GM19438 (cell line): ENCODE measurements around the gene CA12.
"Not testable (repeated sequence)": the region's sequence is repeated elsewhere in the genome, so short reads cannot be mapped to it uniquely, and the experiment has no call there.

Experiments
- ATAC-seq: cut with Tn5 transposase; IDR thresholded peaks from one replicate; pipeline ENCODE4 v1.9.1; 2021; ENCODE audit warnings: low read depth; ENCODE audit not compliant: unreplicated experiment

CA12 gene

GRCh38 chr15:63360170-63360569 is 21.5 kb downstream of the CA12 start:
- ATAC-seq, result no peak

GRCh38 chr15:63358241-63359029 is 23.2 kb downstream of the CA12 start:
- no peak for ATAC-seq

GRCh38 chr15:63357731-63358130 is 23.9 kb downstream of the CA12 start:
- ATAC-seq, result no peak

- no peak for ATAC-seq
Observed at GRCh38 chr15:63357061-63357460, 24.6 kb downstream of the CA12 start.

- no peak for ATAC-seq
Observed at GRCh38 chr15:63354821-63355650, 26.6 kb downstream of the CA12 start.

- ATAC-seq, result no peak
Observed at GRCh38 chr15:63353887-63354286, 27.8 kb downstream of the CA12 start.

GRCh38 chr15:63353261-63353660 is 28.4 kb downstream of the CA12 start:
- ATAC-seq, result no peak

GRCh38 chr15:63352808-63353207 is 28.8 kb downstream of the CA12 start:
- no peak for ATAC-seq

GRCh38 chr15:63351170-63351569 is 30.5 kb downstream of the CA12 start:
- ATAC-seq, result no peak

GRCh38 chr15:63350178-63350621 is 31.4 kb downstream of the CA12 start:
- no peak for ATAC-seq

GRCh38 chr15:63349621-63350020 is 32.0 kb downstream of the CA12 start:
- no peak for ATAC-seq

- ATAC-seq, result no peak
Observed at GRCh38 chr15:63349156-63349555, 32.5 kb downstream of the CA12 start.

GRCh38 chr15:63348392-63348791 is 33.3 kb downstream of the CA12 start:
- no peak for ATAC-seq

GRCh38 chr15:63347074-63347857 is 34.4 kb downstream of the CA12 start:
- ATAC-seq, result no peak

- no peak for ATAC-seq
Observed at GRCh38 chr15:63345391-63345752, 36.3 kb downstream of the CA12 start.

- ATAC-seq, result no peak
Observed at GRCh38 chr15:63344731-63345390, 36.8 kb downstream of the CA12 start.

GRCh38 chr15:63342996-63343562 is 38.6 kb downstream of the CA12 start:
- not testable (repeated sequence) for ATAC-seq

- ATAC-seq, result no peak
Observed at GRCh38 chr15:63341898-63342297, 39.7 kb downstream of the CA12 start.

GRCh38 chr15:63340878-63341277 is 40.8 kb downstream of the CA12 start:
- no peak for ATAC-seq

- no peak for ATAC-seq
Observed at GRCh38 chr15:63340353-63340752, 41.3 kb downstream of the CA12 start.
